GM19099 (cell line): ENCODE data around the gene PAM.

ENCODE experiments used
- POLR2A ChIP-seq: IDR thresholded peaks from 3 replicates; pipeline ENCODE4 v1.6.1; 2011; ENCODE audit warnings: low read depth; ENCODE audit not compliant: insufficient read length; ENCODE audit errors: extremely low read depth

The PAM gene

DNA sequence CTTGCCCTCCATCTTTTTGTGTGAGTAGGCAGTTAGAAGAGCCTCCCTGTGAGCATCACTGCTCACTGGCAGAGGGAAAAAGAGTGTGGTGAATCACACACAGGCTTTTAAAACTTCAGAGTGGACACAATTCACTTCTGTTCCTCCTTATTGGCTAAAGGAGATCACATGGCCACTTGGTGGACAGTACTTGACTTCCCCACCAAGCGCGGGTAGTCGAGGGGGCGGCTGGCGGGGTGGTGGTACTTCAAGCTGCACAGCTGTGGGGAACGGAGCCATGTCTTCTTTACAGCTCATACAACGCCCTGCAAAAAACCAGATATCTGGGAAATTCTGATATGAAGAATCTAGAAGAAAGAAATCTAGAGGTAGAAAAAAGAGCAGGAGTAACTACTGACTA lies 95.4 kb downstream of the PAM start:
- no peak for TF ChIP-seq POLR2A

DNA sequence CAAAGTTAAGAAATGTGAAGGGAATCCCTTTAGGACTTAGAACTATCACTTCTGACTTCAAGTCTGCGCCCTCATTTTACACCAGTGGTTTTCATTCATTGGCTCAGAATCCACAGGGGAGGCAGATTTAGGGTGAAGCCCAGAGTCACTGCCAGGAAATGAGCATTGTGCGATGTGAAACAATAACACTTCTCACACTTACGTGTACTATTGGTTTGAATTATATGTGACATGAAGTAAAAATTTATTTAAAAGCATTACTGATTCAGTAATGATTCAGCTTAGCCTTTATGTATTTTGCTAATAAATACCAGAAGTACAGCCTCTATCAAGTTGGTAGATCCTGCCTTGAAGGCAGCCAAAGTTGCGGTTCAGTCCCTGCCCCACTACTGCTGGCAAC lies 98.6 kb downstream of the PAM start:
- TF ChIP-seq POLR2A: no peak

DNA sequence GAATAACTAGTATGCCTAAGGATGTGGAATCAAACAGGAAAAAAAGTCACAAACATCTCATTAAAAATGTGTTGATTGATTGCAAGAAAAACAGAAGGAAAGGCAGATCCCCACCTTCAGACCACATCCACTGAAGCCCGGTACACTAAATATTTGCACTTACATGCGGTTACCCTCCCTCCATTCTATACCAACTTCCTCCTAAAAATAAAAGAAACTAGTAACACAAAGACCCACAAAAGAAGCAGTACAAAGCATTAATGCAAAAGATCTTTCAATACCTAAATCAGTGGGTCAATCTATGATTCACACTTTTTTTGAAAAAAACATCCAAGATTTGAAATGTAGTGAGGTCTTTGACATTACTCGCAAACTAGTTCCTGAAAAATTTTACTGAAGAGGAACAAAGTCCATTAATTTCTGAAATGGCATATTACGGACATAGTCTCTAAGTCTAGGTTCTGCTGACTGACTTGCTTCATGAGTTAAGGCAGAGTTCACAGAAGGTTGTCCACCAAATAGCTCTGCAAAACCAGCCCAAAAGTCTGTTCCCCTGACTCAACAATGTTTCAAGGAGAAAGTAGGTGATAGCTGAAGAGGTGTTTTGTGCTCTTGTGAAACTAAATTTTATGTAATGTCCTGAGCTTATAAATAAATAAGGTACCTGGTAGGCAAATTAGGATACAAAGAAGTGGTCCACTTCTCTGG lies 100.7 kb downstream of the PAM start:
- TF ChIP-seq POLR2A: no peak

DNA sequence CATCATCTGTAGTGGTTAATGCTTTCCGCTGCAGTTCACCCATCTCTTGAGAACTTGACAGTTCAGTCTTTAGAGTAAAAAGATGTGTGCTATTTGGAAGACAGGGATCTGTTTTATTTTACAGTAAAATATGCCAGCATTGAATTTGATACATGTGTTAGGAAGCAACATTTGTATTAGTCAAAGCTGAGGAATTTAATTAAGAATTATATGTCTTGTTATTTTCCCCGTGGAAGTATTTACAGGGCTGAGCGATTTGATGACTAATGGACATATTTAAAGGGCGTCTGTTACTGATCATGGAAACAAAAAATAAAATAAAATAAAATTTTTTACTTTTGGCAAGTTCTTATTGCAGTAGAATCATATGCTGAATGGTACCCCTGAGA lies 101.3 kb downstream of the PAM start:
- no peak for TF ChIP-seq POLR2A

DNA sequence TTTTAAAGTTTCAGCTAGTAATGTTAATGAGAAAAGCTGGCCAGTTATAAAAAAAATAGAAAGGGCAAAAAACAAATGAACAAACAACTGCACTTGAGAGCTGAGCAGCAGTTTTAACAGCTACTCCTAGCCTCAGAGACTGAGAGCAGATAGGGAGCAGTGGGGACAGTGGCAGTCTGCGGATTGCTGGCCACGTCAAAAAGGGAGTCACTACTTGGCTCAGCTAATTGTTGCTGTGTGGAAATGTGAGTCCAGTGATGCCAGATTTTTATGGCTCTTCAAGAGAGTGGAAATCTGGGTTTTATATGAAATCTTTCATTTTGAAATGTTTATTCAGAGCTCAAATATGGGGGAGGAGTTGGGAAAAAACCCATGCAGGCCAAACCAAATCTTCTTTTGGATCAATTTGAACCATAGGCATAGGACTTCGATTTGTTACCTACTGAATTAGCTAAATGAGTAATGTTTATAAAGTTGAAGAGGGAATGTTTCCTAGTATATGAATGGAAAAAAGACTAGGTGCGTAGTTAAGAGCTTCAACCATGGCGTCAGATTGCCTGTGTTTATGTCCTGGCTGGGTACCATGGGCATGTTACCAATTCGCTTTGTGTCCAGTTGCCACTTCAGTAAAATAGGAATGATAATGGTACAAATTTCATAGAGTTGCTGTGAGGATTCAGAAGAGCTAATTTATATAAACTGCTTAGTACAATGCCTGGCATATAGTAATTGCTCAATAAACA lies 102.1 kb downstream of the PAM start:
- TF ChIP-seq POLR2A: no peak

DNA sequence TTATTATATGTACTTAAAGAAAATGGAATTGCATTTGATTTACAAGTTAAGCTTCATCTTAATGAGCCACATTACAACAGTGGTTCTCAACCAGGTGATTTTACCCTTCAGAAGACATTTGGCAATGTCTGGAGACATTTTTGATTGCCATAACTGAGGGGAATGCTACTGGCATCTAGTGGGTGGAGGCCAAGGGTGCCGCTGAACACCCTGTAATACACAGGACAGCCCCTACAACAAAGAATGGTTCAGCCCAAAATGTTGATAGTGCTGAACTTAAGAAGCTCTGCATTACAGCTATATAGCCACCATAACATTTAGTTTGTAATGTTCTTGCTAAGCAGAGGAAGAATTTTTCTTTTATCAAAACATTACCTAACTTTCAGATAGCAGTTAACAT lies 103.1 kb downstream of the PAM start:
- TF ChIP-seq POLR2A: no peak

DNA sequence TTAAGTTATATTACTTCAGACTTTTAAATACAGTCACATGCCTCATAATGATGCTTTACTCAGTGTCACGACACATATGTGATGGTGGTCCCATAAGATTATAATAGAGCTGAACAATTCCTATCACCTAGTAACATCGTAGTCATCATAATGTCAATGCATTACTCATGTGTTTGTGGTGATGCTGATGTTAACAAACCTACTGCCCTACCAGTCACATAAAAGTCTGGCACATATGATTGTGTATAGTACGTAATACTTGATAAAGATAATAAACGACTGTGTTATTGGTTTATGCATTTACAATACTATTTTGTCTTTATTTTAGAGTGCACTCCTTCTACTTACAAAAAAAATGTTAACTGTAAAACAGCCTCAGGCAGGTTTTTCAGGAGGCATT lies 103.7 kb downstream of the PAM start:
- TF ChIP-seq POLR2A: no peak

DNA sequence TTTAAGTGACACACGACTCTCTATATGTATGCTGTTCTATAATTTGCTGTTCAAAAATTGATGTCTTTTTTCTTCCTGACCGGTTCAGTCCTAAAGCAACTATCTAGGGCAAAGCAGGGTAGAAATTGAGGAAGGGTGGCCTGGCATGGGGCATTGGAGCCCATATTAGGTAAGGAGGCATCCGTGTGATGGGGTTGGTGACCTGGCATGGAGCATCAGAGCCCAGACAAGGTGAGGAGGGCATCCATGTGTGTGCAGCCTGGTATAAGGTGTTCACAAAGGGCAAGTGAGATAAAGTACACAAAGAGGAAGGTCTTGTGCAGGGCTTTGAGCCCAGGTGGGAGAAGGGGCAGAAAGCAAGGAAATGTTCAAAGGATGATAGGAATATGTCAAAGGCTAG lies 104.9 kb downstream of the PAM start:
- TF ChIP-seq POLR2A: no peak

DNA sequence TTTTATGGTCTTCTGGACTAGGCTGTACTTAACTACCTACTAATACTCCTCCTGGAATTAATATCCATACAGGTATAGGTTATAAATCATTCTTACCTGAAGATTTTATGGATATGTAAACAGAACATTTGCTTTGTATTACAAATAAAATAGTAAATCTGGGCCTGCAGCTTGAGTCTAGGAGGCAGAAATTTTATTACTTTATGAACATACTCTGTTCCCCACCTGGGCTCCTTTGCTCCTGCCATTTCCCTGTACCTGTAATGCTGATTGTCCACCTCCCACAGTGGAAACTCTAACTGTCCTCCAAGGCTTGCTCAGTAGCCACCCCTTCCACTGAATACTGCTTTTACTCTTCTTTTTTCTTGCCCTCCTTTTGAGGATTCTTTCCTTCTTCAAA lies 108.0 kb downstream of the PAM start:
- no peak for TF ChIP-seq POLR2A

DNA sequence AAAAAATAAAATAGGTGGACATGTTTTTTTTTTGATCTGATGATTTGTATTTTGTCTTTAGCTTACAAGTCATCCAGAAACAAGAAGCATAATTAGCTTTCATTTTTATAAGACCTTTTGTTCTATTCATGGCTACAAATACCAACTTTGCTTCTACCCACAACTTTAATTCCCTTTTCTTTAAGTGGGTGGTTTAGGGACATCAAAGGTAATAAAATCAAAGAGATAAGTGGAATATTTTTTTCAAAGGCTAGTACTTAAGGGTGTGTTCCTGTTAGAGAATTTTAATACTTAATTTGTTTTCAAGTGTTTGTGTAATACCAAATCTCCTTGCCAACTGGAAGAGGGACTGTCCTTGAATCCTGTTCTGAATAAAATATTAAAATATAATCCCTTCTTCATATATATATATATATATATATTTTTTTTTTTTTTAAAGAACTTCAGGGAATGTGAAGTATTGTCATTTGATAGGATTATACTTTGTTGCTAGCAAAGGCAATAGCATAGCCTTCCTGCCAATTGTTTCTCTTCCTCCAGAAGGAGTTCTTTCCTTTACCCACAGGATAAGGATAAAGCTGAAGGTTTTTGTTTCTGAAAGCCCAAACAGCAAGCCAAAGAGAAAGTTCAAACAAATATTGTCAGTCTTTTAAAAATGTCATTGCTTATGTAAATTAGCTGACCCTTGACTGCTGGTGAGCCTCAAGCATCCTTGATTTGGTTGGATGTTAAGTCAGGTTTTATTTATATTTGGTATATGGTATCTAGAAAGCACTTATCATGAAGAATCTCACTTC lies 108.9 kb downstream of the PAM start:
- no peak for TF ChIP-seq POLR2A

DNA sequence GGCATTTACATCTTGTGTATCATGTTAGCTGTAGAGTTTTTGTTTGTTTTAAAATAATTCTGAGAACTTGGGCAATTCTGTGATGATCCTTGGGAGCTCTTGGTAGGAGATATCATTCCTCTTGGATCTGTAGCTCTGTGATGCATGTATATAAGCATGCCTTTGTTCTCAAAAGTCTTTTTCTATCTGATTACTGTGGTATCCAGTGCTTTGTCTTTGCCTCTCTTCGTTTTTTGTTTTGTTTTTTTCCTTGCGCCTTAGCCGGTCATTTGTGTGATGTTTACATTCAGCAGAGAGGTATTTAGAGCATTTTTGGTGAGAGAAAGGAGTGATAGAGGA lies 110.0 kb downstream of the PAM start:
- TF ChIP-seq POLR2A: no peak

DNA sequence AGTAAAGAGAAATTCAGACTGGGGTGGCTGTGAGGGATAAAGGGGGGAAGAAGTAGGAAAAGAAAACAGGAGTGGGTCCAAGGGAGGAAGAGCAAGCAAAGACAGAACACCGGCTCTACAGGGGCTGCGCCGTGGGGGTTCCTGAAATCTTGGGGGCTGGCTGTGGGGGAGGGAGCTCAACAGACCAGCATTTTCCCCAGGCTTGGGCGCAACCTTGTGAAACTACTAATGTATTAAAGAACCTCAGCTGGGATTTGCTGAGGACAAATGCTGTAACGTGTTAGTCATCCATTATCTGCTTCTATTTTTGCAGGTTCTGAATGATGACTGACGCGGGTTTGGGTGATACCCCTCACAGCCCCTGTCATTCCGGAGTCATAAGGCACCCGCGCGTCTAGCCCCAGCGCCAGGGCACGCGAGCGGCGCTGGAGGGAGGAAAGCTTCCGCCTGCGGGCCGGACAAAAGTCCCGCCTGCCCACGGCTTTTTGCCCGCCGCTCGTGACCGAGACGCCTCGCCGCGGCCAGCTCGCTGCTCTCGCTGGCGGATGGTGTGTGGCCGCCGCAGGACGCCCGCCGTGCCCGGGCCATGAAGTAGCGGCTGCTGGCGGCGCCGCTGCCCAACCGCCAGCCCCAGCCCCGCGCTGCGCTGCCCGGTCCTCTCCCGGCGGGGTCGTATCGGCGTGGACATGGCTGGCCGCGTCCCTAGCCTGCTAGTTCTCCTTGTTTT lies 110.6 kb downstream of the PAM start:
- TF ChIP-seq POLR2A: no peak

DNA sequence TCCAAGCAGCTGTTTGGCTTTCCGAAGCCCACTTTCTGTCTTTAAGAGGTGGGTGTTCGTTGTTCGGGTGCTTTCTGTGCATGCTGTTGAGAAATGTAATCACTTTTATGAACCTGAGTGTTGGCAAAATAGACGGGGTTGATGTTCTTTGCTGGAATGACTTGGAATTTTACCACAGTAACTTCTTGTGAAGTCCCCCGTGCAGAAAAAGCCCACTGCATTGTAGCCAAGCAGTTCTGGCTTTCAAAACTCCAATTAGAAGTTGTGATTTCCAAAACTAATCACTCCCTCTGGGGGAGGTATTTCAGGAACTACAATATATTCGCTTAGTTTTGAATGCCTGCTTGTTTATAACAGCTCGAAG lies 111.1 kb downstream of the PAM start:
- no peak for TF ChIP-seq POLR2A

DNA sequence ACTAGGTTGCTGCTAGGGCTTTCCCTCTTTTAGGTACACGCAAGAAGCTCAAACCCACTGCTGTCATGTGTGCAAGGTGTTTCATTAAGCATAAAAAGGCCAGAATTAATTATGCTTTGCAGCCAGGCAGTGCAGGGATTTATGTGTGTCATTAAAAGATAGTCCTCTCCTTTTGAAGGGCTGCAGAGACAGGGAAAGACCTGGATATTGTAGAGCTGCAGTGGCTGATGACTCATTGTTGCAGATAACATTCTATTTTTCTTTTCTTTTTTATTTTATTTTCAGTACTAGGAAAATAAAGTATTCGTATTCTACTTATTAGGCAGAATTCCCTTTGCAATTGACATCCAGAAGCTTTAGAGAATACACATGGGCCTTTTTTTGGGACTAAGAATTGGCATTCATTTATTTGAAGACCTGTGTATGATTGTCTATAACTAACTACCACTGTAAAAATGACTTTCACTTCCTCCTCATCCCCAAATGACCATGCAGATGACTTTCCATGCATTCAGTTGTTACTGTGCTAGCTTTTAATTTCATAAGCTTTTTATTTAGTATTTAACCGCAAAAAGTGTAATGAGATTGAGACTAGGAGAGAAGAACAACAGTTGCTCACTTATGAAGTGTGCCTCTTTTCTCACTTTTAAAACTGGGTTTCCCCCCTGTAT lies 113.0 kb downstream of the PAM start:
- TF ChIP-seq POLR2A: no peak

DNA sequence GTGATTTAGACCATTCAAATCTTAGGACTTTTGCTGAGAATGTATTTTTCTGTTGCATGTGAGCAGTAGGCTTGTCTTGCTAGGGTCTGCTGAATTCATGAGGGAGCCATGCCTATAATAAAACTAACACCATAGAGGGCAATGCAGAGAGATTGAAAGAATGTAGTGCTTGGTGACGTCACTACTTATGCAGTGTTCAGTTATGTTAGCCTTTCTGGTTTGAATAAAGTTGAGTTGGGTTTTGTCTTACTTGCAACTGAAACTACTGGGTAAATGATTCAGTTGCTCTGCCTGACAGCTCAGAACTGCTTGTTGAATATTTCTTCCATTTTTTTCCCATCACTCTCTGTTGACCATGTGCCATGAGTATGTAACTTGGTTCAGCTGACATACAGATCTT lies 114.1 kb downstream of the PAM start:
- TF ChIP-seq POLR2A: no peak
